OCI-LY7 (cell line): ENCODE data around the gene CDC42BPB.
"Not testable (repeated sequence)": the region's sequence is repeated elsewhere in the genome, so short reads cannot be mapped to it uniquely, and the experiment has no call there.

Source experiments
- EZH2phosphoT487 ChIP-seq: fragments of 200-600 bp; sonication (generic); IDR thresholded peaks from 2 replicates; pipeline ENCODE4 v1.6.1; 2018; ENCODE audit warnings: low read depth, borderline replicate concordance, mild to moderate bottlenecking, mixed run types, antibody characterized with exemption, low read length, moderate library complexity, mixed read lengths
- TF ChIP-seq, protein P1 (sequence below): fragments of 200-600 bp; sonication (generic); conservative IDR thresholded peaks from 2 replicates; pipeline ENCODE4 v1.5.1; 2014; ENCODE audit warnings: mild to moderate bottlenecking, antibody characterized with exemption, low read length, moderate library complexity, mixed read lengths

DNA sequence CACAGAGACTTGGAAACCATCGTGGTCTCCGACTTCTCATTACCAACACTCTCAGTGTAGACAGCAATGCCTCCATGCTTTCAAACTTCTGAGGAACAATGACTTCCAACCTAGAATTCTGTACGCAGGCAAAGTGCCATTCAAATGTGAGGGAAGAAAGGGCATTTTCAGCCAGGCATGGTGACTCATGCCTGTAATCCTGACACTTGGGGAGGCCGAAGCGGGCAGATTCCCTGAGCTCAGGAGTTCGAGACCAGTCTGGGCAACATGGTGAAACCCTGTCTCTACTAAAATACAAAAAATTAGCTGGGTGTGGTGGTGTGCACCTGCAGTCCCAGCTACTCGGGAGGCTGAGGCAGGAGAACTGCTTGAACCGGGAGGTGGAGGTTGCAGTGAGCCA lies 9.9 kb downstream of the CDC42BPB start:
- TF ChIP-seq, protein P1, sequence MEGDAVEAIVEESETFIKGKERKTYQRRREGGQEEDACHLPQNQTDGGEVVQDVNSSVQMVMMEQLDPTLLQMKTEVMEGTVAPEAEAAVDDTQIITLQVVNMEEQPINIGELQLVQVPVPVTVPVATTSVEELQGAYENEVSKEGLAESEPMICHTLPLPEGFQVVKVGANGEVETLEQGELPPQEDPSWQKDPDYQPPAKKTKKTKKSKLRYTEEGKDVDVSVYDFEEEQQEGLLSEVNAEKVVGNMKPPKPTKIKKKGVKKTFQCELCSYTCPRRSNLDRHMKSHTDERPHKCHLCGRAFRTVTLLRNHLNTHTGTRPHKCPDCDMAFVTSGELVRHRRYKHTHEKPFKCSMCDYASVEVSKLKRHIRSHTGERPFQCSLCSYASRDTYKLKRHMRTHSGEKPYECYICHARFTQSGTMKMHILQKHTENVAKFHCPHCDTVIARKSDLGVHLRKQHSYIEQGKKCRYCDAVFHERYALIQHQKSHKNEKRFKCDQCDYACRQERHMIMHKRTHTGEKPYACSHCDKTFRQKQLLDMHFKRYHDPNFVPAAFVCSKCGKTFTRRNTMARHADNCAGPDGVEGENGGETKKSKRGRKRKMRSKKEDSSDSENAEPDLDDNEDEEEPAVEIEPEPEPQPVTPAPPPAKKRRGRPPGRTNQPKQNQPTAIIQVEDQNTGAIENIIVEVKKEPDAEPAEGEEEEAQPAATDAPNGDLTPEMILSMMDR = not testable (repeated sequence)
- not testable (repeated sequence) for TF ChIP-seq EZH2phosphoT487
